Subcutaneous abdominal adipose tissue (tissue), 5 donors: ENCODE data around the gene DMXL2.

ENCODE experiments used
- H3K27ac ChIP-seq: one replicate; pipeline ENCODE4 v1.7.0; 2013; ENCODE audit warnings: low read depth, mild to moderate bottlenecking, inconsistent platforms, low read length, moderate library complexity
- H3K27me3 ChIP-seq, 5 donors: one replicate each; pipeline ENCODE4 v1.7.0; 2013; ENCODE audit warnings: low read length in 5 of 5, inconsistent platforms in 1 of 5; ENCODE audit not compliant: control insufficient read depth in 5 of 5, insufficient read depth in 4 of 5
- H3K36me3 ChIP-seq, 5 donors: one replicate each; pipeline ENCODE4 v1.7.0; 2013; ENCODE audit warnings: low read length in 5 of 5; ENCODE audit not compliant: control insufficient read depth in 5 of 5, insufficient read depth in 5 of 5
- H3K4me1 ChIP-seq, 5 donors: one replicate each; pipeline ENCODE4 v1.7.0; 2013; ENCODE audit warnings: low read length in 5 of 5, mild to moderate bottlenecking in 3 of 5, moderate library complexity in 1 of 5; ENCODE audit not compliant: control insufficient read depth in 5 of 5, insufficient read depth in 5 of 5
- H3K4me3 ChIP-seq, 5 donors: one replicate each; pipeline ENCODE4 v1.7.0; 2013; ENCODE audit warnings: low read length in 5 of 5, low read depth in 1 of 5
- H3K9ac ChIP-seq, 5 donors: one replicate each; pipeline ENCODE4 v1.7.0; 2013; ENCODE audit warnings: low read length in 5 of 5, mild to moderate bottlenecking in 4 of 5, moderate library complexity in 3 of 5
- H3K9me3 ChIP-seq, 5 donors: one replicate each; pipeline ENCODE4 v1.7.0; 2013; ENCODE audit warnings: low read length in 5 of 5; ENCODE audit not compliant: control insufficient read depth in 5 of 5
- donor health status: healthy.
- donor health status: healthy.
- donor health status: healthy.
- donor health status: healthy.
- donor health status: healthy.

Gene DMXL2

GRCh38 chr15:51624022-51624421, 1.5 kb upstream of the DMXL2 start:
- no peaks in the 10 kb centered on the region for H3K36me3 ChIP-seq
- H3K4me1 ChIP-seq, result peaks cover 0 to 20% (median 18%) of the 10 kb centered on the region in 5 donors
- no peak overlapping the region for H3K27ac ChIP-seq
- no peak overlapping the region for H3K4me3 ChIP-seq
- H3K27me3 ChIP-seq, result no peaks in the 10 kb centered on the region
- H3K9ac ChIP-seq, result no peak overlapping the region
- H3K9me3 ChIP-seq, result no peaks in the 10 kb centered on the region

- H3K36me3 ChIP-seq, result no peaks in the 10 kb centered on the region
- peaks cover 0 to 20% (median 18%) of the 10 kb centered on the region in 5 donors for H3K4me1 ChIP-seq
- no peaks in the 10 kb centered on the region for H3K27me3 ChIP-seq
- peak overlapping the region in 4 of 5 donors; percentile 29 to 86 (median 65) for H3K9ac ChIP-seq
- H3K4me3 ChIP-seq, result peak overlapping the region; percentile 76 to 98 (median 89)
- peak overlapping the region; percentile 82 for H3K27ac ChIP-seq
- no peaks in the 10 kb centered on the region for H3K9me3 ChIP-seq
These were observed 891 bp upstream of the DMXL2 start for GRCh38 chr15:51623386-51623938.

GRCh38 chr15:51621936-51622603, 501 bp downstream of the DMXL2 start:
- no peaks in the 10 kb centered on the region for H3K36me3 ChIP-seq
- H3K9ac ChIP-seq, result peak overlapping the region; percentile 39 to 86 (median 83)
- no peaks in the 10 kb centered on the region for H3K27me3 ChIP-seq
- peak overlapping the region; percentile 74 to 98 (median 89) for H3K4me3 ChIP-seq
- H3K9me3 ChIP-seq, result no peaks in the 10 kb centered on the region
- H3K4me1 ChIP-seq, result peaks cover 0 to 20% (median 18%) of the 10 kb centered on the region in 5 donors
- H3K27ac ChIP-seq, result peak overlapping the region; percentile 82

GRCh38 chr15:51621155-51621765, 1.3 kb downstream of the DMXL2 start:
- peaks cover 0 to 20% (median 18%) of the 10 kb centered on the region in 5 donors for H3K4me1 ChIP-seq
- H3K36me3 ChIP-seq, result no peaks in the 10 kb centered on the region
- no peaks in the 10 kb centered on the region for H3K27me3 ChIP-seq
- peak overlapping the region; percentile 74 to 98 (median 89) for H3K4me3 ChIP-seq
- peak overlapping the region; percentile 42 to 86 (median 83) for H3K9ac ChIP-seq
- H3K9me3 ChIP-seq, result no peaks in the 10 kb centered on the region
- peak overlapping the region; percentile 82 for H3K27ac ChIP-seq

- Histone ChIP-seq H3K4me1 (peaks cover 0 to 20% (median 18%) of the 10 kb centered on the region in 5 donors), H3K4me3 (peak overlapping the region in 4 of 5 donors; percentile 17 to 42 (median 24)), H3K36me3 (no peaks in the 10 kb centered on the region), H3K27ac (no peak overlapping the region), H3K27me3 (no peaks in the 10 kb centered on the region), H3K9me3 (no peaks in the 10 kb centered on the region), H3K9ac (peak overlapping the region in 3 of 5 donors; percentile 1 to 53 (median 5))
These were observed 1.9 kb downstream of the DMXL2 start for GRCh38 chr15:51620641-51621040.

GRCh38 chr15:51620122-51620521, 2.4 kb downstream of the DMXL2 start:
- H3K27me3 ChIP-seq, result no peaks in the 10 kb centered on the region
- H3K27ac ChIP-seq, result no peak overlapping the region
- no peak overlapping the region for H3K4me3 ChIP-seq
- H3K36me3 ChIP-seq, result peaks cover 0 to 3% (median 0%) of the 10 kb centered on the region in 5 donors
- peaks cover 0 to 20% (median 18%) of the 10 kb centered on the region in 5 donors for H3K4me1 ChIP-seq
- no peaks in the 10 kb centered on the region for H3K9me3 ChIP-seq
- peak overlapping the region in 1 of 5 donors; percentile 5 for H3K9ac ChIP-seq

DNA sequence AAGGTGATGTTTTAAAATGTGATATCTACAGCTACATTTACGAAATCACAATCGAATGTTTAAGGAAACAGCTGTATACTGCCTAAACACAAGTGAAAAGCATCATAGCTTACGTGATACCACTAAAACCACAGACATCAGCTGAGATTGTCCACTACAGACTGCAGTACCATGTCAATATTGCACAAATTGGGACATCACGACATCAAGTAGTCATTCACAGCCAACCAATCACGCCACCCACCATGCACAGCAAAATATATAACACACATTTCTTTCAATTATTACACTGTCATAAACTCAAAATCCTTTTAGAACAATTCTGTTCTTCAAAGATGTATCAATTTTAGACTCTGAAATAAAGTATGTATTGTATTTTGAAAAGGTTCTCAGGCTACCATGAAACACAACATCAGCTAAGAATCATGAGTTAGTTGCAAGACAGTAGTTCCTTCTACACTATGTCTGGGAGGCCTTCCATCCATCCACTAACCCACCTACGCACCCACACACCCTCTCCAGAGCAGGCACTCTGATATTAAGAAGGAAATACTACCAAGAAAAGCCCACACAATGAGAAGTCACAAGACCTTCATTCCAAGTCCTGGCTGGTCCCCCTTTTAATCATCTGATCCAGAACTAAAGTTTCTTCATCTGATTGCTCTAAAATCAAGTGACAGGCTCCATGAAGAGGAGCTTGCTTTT, 3.1 kb downstream of the DMXL2 start:
- Histone ChIP-seq H3K36me3 (peaks cover 0 to 3% (median 0%) of the 10 kb centered on the region in 5 donors), H3K4me1 (peaks cover 0 to 20% (median 18%) of the 10 kb centered on the region in 5 donors), H3K9me3 (no peaks in the 10 kb centered on the region), H3K4me3 (no peak overlapping the region), H3K27ac (no peak overlapping the region), H3K27me3 (no peaks in the 10 kb centered on the region), H3K9ac (peak overlapping the region in 1 of 5 donors; percentile 6)

- Histone ChIP-seq H3K9me3 (no peaks in the 10 kb centered on the region), H3K9ac (no peak overlapping the region), H3K27ac (no peak overlapping the region), H3K4me3 (no peak overlapping the region), H3K36me3 (peaks cover 0 to 3% (median 0%) of the 10 kb centered on the region in 5 donors), H3K27me3 (no peaks in the 10 kb centered on the region), H3K4me1 (peaks cover 0 to 15% (median 13%) of the 10 kb centered on the region in 5 donors)
These were observed 4.7 kb downstream of the DMXL2 start for GRCh38 chr15:51617886-51618285.

DNA sequence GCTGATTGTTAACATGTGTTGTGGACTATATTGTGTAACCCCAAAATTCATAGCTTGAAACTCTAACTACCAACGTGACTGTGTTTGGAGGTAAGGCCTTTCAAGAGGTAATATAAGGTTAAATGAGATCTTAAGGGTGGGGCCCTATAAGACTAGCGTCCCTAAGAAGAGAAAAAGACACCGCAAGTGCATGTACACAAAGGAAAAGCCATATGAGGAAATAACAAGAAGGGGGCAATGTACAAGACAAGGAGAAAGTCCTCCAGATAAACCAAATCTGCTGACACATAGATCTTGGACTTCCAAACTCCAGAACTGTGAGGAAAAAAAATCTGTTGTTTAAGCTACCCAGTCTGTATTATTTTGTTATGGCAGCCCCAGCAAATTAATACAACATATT, 8.6 kb downstream of the DMXL2 start:
- no peaks in the 10 kb centered on the region for H3K9me3 ChIP-seq
- H3K27ac ChIP-seq, result no peak overlapping the region
- no peaks in the 10 kb centered on the region for H3K4me1 ChIP-seq
- H3K36me3 ChIP-seq, result peaks cover 0 to 3% (median 0%) of the 10 kb centered on the region in 5 donors
- H3K4me3 ChIP-seq, result no peak overlapping the region
- no peaks in the 10 kb centered on the region for H3K27me3 ChIP-seq
- no peak overlapping the region for H3K9ac ChIP-seq
